Neural progenitor cell (in vitro differentiated cells): ENCODE measurements around the gene BOD1L1.

Experiments
- EZH2 ChIP-seq: fragments of 200-600 bp; sonication (generic); IDR thresholded peaks from 2 replicates; pipeline ENCODE4 v1.6.1; 2017; ENCODE audit warnings: antibody characterized with exemption, mild to moderate bottlenecking, moderate library complexity
- TF ChIP-seq, protein P1 (sequence below): fragments of 200-600 bp; sonication (generic); IDR thresholded peaks from 2 replicates; pipeline ENCODE4 v1.5.1; 2017; ENCODE audit warnings: antibody characterized with exemption, mild to moderate bottlenecking

DNA sequence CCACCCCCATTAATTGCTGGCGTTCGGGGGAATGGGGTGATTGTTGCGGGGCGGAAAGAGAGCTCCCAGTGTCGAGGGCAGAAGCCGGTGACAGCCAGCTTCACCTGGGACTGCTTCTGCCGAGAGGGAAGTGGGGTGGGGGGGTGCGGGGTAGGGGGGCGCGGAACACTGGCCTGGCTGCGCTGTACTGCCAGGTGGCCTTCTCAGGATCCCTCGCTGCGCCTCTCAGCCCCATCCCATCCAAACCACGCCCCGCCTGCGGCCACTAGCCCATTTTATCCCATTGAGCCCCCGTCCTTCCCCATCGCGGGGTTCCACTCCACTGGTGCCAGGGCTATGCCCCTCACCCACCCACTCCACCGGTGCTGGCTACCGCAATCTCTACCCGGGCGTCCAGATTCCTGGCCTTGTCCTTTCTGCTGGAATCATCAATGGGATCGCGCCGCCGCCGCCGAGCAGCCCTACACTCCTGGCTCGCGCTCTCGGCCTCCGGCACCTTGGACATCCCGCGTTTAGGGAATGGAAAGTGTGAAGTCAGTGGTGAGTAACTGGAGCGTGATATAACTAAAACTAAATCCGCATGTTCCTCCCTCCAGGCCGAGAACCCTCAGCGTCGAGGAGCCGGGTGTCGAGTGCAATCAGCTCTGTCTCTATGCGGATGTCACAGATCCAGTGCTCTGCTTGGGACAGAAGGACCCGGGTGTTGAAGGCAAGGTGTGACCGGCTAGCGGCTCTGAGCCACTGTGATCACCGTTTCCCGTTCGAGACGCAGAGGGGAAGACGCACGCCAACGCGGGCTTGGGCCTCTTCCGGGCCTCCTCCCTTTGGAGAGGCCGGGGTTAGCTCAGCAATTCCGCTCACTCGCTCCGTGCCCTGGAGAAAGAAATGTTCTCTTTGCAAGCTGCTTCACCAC lies 103.7 kb downstream of the BOD1L1 start:
- TF ChIP-seq, protein P1, sequence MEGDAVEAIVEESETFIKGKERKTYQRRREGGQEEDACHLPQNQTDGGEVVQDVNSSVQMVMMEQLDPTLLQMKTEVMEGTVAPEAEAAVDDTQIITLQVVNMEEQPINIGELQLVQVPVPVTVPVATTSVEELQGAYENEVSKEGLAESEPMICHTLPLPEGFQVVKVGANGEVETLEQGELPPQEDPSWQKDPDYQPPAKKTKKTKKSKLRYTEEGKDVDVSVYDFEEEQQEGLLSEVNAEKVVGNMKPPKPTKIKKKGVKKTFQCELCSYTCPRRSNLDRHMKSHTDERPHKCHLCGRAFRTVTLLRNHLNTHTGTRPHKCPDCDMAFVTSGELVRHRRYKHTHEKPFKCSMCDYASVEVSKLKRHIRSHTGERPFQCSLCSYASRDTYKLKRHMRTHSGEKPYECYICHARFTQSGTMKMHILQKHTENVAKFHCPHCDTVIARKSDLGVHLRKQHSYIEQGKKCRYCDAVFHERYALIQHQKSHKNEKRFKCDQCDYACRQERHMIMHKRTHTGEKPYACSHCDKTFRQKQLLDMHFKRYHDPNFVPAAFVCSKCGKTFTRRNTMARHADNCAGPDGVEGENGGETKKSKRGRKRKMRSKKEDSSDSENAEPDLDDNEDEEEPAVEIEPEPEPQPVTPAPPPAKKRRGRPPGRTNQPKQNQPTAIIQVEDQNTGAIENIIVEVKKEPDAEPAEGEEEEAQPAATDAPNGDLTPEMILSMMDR = no peak
- peak; percentile 10 for TF ChIP-seq EZH2
